GM20000 (cell line): ENCODE measurements around the gene CRADD.

Experiments used
- DNase-seq: peaks from one replicate; pipeline ENCODE4 v3.0.0; 2012; ENCODE audit warnings: low spot score
- TF ChIP-seq, protein P1 (sequence below): IDR thresholded peaks from 2 replicates; pipeline ENCODE4 v1.5.1; 2012; ENCODE audit warnings: mild to moderate bottlenecking, control low read depth; ENCODE audit errors: extremely low read depth, missing control alignments

The CRADD gene

GRCh38 chr12:93680006-93680405 is 2.8 kb downstream of the CRADD start:
- no peak for DNase-seq
- TF ChIP-seq, protein P1, sequence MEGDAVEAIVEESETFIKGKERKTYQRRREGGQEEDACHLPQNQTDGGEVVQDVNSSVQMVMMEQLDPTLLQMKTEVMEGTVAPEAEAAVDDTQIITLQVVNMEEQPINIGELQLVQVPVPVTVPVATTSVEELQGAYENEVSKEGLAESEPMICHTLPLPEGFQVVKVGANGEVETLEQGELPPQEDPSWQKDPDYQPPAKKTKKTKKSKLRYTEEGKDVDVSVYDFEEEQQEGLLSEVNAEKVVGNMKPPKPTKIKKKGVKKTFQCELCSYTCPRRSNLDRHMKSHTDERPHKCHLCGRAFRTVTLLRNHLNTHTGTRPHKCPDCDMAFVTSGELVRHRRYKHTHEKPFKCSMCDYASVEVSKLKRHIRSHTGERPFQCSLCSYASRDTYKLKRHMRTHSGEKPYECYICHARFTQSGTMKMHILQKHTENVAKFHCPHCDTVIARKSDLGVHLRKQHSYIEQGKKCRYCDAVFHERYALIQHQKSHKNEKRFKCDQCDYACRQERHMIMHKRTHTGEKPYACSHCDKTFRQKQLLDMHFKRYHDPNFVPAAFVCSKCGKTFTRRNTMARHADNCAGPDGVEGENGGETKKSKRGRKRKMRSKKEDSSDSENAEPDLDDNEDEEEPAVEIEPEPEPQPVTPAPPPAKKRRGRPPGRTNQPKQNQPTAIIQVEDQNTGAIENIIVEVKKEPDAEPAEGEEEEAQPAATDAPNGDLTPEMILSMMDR, result no peak

DNA sequence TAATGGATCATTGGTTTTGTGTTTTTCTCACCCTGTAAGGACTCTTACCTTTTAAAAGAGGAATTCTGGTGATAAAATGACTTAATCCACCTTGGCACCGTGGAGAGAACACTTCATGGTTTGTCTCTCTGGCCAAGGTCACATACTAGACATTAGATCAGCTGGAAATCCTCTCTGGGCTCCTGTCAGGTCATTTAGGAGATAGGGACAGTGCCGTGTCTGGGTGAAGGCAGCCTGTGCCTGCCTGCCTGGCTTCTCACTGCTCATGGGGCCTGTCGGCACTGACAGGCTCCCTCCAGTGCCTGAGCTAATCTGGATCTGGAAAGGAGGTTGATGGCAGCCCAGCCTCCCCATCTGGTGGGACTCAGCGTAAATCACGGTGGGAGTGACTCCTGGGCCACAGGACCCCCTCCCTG is 5.7 kb downstream of the CRADD start:
- no peak for DNase-seq

DNA sequence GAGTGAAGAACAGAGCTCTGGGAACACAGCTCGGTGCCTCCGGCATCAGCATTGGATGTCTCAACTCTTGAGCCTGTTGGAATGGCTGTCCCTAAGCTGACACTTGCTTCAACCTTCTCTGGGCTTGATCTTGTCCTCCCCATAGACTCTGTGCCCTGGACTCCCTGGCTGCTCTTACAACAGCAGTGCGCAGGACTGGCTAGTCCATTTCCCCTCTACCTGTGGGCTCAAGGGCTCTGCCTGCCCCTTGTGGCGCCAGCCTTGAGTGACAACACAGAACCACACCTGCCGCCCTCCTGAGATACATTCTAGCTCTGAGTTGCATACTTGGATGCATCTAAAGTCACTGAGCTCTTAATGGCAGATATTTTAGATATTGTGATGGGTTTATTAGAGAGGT is 6.2 kb downstream of the CRADD start:
- TF ChIP-seq, protein P1, result no peak
- DNase-seq, result no peak

More for the DNA sequence above, 5.7 kb downstream of the CRADD start:
- TF ChIP-seq, protein P1, result no peak

- TF ChIP-seq, protein P1, result no peak
Measured at GRCh38 chr12:93684716-93685115, 7.5 kb downstream of the CRADD start.

GRCh38 chr12:93686572-93687356 is 9.6 kb downstream of the CRADD start:
- TF ChIP-seq, protein P1, result no peak
- no peak for DNase-seq

More at GRCh38 chr12:93684716-93685115, 7.5 kb downstream of the CRADD start:
- DNase-seq, result no peak

- TF ChIP-seq, protein P1, result no peak
- no peak for DNase-seq
Measured at GRCh38 chr12:93689076-93689834, 12.1 kb downstream of the CRADD start.

GRCh38 chr12:93696462-93696861 is 19.3 kb downstream of the CRADD start:
- DNase-seq, result no peak
- TF ChIP-seq, protein P1, result no peak
